LNCaP clone FGC (cell line): ENCODE data around the gene HOXD11.

Experiments used
- DNase-seq: peaks from one replicate; pipeline ENCODE4 v3.0.0-alpha.2; 2011; ENCODE audit warnings: low read depth
- H3K4me3 ChIP-seq: 2 replicates; pipeline ENCODE4 v1.5.1; 2011; ENCODE audit warnings: mild to moderate bottlenecking, low read depth, low read length, control low read depth
- CTCF ChIP-seq: IDR thresholded peaks from 2 replicates; pipeline ENCODE4 v1.5.1; 2012; ENCODE audit warnings: mild to moderate bottlenecking; ENCODE audit not compliant: control insufficient read depth, insufficient read depth; ENCODE audit errors: extremely low read depth

The HOXD11 gene

GRCh38 chr2:176071330-176072291, 35.5 kb upstream of the HOXD11 start:
- no peak overlapping the region for H3K4me3 ChIP-seq
- no peak for DNase-seq
- TF ChIP-seq CTCF: no peak

GRCh38 chr2:176072292-176072669, 34.8 kb upstream of the HOXD11 start:
- H3K4me3 ChIP-seq: no peak overlapping the region
- no peak for DNase-seq
- TF ChIP-seq CTCF: no peak

- TF ChIP-seq CTCF: no peak
- no peak for DNase-seq
- no peak overlapping the region for H3K4me3 ChIP-seq
These were observed 33.9 kb upstream of the HOXD11 start for GRCh38 chr2:176072951-176073904.

GRCh38 chr2:176074919-176075425, 32.1 kb upstream of the HOXD11 start:
- TF ChIP-seq CTCF: no peak
- no peak for DNase-seq
- no peak overlapping the region for H3K4me3 ChIP-seq

GRCh38 chr2:176075481-176075880, 31.6 kb upstream of the HOXD11 start:
- no peak for DNase-seq
- H3K4me3 ChIP-seq: no peak overlapping the region
- TF ChIP-seq CTCF: no peak

GRCh38 chr2:176076063-176076462, 31.0 kb upstream of the HOXD11 start:
- H3K4me3 ChIP-seq: no peak overlapping the region
- DNase-seq: no peak
- no peak for TF ChIP-seq CTCF
